Prostate gland (tissue), 2 donors: ENCODE measurements around the gene ARMC9. TPM values are rescaled to one million over a fixed set of nuclear protein-coding genes. Genes with fewer than 3 reads are reported as not detected.

Source experiments
- DNase-seq: peaks from one replicate; pipeline ENCODE4 v3.0.0-alpha.2; 2019; ENCODE audit warnings: low spot score
- H3K27ac ChIP-seq, 2 donors: fragments of 200-600 bp; sonication (generic); 2 replicates each; pipeline ENCODE4 v1.5.1; 2017 to 2019
- H3K27me3 ChIP-seq: fragments of 200-600 bp; sonication (generic); replicated peaks from 2 replicates; pipeline ENCODE4 v1.5.1; 2019; ENCODE audit not compliant: insufficient read depth
- H3K36me3 ChIP-seq, 2 donors: fragments of 200-600 bp; sonication (generic); 1 replicate in 1 of 2; 2 replicates in 1 of 2; pipeline versions ENCODE4 v1.5.1 to v1.8.1; 2017 to 2019
- H3K4me1 ChIP-seq: fragments of 200-600 bp; sonication (generic); replicated peaks from 2 replicates; pipeline ENCODE4 v1.5.1; 2019
- H3K4me3 ChIP-seq, 2 donors: fragments of 200-600 bp; sonication (generic); 2 replicates each; pipeline ENCODE4 v1.5.1; 2017 to 2019
- H3K9me3 ChIP-seq: fragments of 200-600 bp; sonication (generic); 2 replicates; pipeline ENCODE4 v1.5.1; 2017
- POLR2A ChIP-seq: fragments of 450-650 bp; IDR thresholded peaks from one replicate; pipeline ENCODE4 v1.6.1; 2016; ENCODE audit warnings: antibody characterized with exemption, mild to moderate bottlenecking
- POLR2AphosphoS5 ChIP-seq: sonication (generic); formaldehyde crosslinking; IDR thresholded peaks from one replicate; pipeline ENCODE4 v1.6.1; 2017; ENCODE audit warnings: antibody characterized with exemption
- WGBS: methylation state at CpG from one replicate; pipeline ENCODE4 v1.1.5; 2018; 5-methylcytosine and 5-hydroxymethylcytosine counted together
- intact Hi-C: fragments of 100-400 bp; cut with DNase I; formaldehyde crosslinking; loops from one replicate; pipeline ENCODE4 v1.14.2; 2022
- total RNA-seq, 2 donors: library from RNA; depleted of rRNA; stranded (reverse); fragments of >200 nt; gene quantifications; one replicate each; pipeline ENCODE4 v1.1.0, GENCODE V29; 2016
- TF ChIP-seq, protein P1 (sequence below), 4 experiments: fragments of 200-600 bp in 2 of 4; fragments of 450-650 bp in 2 of 4; sonication (generic) in 2 of 4; IDR thresholded peaks; 1 replicate in 3 of 4; 2 replicates in 1 of 4; pipeline ENCODE4 v1.5.1; 2016 to 2019; ENCODE audit warnings: antibody characterized with exemption in 4 of 4, mild to moderate bottlenecking in 2 of 4, moderate library complexity in 2 of 4

The ARMC9 gene
- total RNA-seq, 2 donors from 2014 or later, result 11.3 to 40.0 TPM

GRCh38 chr2:231384970-231385369 lies 186.5 kb downstream of the ARMC9 start:
- intact Hi-C loops, result no loop called here
- no peak for DNase-seq
- no peak for TF ChIP-seq POLR2A
- no peak for TF ChIP-seq POLR2AphosphoS5
- TF ChIP-seq, protein P1, sequence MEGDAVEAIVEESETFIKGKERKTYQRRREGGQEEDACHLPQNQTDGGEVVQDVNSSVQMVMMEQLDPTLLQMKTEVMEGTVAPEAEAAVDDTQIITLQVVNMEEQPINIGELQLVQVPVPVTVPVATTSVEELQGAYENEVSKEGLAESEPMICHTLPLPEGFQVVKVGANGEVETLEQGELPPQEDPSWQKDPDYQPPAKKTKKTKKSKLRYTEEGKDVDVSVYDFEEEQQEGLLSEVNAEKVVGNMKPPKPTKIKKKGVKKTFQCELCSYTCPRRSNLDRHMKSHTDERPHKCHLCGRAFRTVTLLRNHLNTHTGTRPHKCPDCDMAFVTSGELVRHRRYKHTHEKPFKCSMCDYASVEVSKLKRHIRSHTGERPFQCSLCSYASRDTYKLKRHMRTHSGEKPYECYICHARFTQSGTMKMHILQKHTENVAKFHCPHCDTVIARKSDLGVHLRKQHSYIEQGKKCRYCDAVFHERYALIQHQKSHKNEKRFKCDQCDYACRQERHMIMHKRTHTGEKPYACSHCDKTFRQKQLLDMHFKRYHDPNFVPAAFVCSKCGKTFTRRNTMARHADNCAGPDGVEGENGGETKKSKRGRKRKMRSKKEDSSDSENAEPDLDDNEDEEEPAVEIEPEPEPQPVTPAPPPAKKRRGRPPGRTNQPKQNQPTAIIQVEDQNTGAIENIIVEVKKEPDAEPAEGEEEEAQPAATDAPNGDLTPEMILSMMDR (IDR thresholded peaks at IDR 0.05), result no peak
- no peak overlapping the region for H3K4me3 ChIP-seq
- H3K36me3 ChIP-seq, result no peaks in the 10 kb centered on the region
- H3K27ac ChIP-seq, result no peak overlapping the region
- WGBS, result 100% methylated on average over 2 of the region's 2 CpGs
- no peaks in the 10 kb centered on the region for H3K27me3 ChIP-seq
- no peaks in the 10 kb centered on the region for H3K4me1 ChIP-seq
- no peaks in the 10 kb centered on the region for H3K9me3 ChIP-seq

DNA sequence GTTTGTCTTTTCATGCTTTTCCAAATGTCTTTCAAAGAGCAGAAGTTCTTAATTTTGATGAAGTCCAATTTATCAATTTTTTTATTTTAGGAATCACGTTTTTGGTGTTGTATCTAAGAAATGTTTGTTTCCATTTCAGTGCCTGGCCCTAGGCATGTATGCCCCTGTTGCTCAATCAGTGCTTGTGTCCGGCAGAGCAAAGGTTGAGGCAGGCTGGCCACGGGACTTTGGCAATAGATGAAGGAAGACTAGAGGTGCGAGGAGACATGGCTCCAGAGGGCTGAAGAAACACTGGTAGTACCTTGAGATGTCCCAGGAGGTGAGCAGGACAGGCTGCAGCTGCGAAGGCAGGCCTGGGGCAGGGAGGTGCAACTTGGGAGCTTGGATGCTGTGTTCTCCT lies 187.0 kb downstream of the ARMC9 start:
- TF ChIP-seq POLR2AphosphoS5 (no peak), POLR2A (no peak)
- TF ChIP-seq, protein P1 (IDR thresholded peaks at IDR 0.05), result no peak
- no peak for DNase-seq

DNA sequence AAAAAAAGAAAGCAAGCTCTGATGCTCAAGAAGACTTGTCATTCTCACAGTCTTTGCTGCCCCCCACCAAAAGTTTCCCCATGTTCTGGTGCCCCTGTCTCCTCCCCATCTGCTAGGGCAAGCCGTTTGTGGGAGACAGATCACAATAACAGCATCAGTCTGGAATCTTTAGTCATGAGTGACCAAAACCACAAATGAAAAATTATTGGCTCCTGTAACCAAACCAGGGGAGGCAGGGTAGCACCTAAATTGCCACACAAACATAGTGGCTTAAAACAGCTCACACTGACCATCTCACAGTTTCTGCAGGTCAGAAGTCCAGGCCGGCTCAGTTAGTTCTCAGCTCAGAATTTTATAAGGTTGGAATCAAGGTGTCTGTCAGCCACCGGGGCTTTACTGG lies 188.0 kb downstream of the ARMC9 start:
- intact Hi-C loops, result no loop called here
- 72% methylated on average over 3 of the region's 3 CpGs for WGBS
- no peak overlapping the region for H3K4me3 ChIP-seq
- H3K27ac ChIP-seq, result no peak overlapping the region
- no peaks in the 10 kb centered on the region for H3K9me3 ChIP-seq
- no peaks in the 10 kb centered on the region for H3K4me1 ChIP-seq
- DNase-seq, result no peak
- TF ChIP-seq POLR2A (no peak), POLR2AphosphoS5 (no peak)
- TF ChIP-seq, protein P1 (IDR thresholded peaks at IDR 0.05), result no peak
- H3K27me3 ChIP-seq, result no peaks in the 10 kb centered on the region
- H3K36me3 ChIP-seq, result no peaks in the 10 kb centered on the region

More for the DNA sequence above, 187.0 kb downstream of the ARMC9 start:
- no peaks in the 10 kb centered on the region for H3K9me3 ChIP-seq
- H3K4me3 ChIP-seq, result no peak overlapping the region
- H3K36me3 ChIP-seq, result no peaks in the 10 kb centered on the region
- H3K27me3 ChIP-seq, result no peaks in the 10 kb centered on the region
- H3K4me1 ChIP-seq, result no peaks in the 10 kb centered on the region
- intact Hi-C loops, result no loop called here
- 92% methylated on average over 5 of the region's 5 CpGs for WGBS
- no peak overlapping the region for H3K27ac ChIP-seq

DNA sequence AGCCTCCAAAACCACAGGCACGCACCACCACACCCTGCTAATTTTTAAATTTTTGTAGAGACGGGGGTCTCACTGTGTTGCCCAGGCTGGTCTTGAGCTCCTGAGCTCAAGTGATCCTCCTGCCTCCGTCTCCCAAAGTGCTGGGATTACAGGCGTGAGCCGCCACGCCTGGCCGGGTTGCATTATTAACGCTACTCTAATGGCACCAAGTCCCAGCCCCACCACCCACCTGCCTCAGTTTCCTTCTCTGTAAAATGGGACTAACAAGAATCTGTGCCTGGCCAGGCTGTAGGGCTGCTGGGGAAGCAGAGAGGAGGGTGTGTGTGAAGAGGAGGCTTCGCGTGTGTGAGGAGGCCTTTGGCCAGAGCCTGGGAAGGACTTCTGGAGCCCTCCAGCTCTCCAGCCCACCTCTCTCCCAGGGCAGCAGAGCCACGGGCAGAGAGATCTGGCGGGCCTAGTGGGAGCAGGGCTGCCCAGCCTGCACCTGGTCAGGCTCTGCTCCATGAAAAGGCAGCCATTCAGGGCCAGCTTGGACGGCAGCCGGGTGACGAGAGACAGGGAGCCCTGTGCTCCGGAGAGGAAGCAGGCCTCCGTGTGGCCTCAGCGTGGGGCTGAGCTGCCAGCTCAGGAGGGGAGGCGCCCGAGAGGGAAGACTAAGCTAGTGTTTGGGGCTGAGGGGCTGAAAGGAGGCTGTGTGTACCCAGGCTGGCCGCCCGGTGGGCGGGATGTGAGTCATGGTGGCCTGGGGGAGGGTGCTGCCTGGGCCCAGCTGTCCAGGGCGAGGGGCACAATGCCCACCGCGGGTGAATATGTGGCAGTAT lies 189.7 kb downstream of the ARMC9 start:
- Histone ChIP-seq H3K4me1 (no peaks in the 10 kb centered on the region), H3K36me3 (no peaks in the 10 kb centered on the region), H3K27ac (no peak overlapping the region), H3K27me3 (no peaks in the 10 kb centered on the region), H3K4me3 (no peak overlapping the region), H3K9me3 (no peaks in the 10 kb centered on the region)
- intact Hi-C loops, result no loop called here
- WGBS, result 50% methylated on average over 26 of the region's 26 CpGs
- no peak for TF ChIP-seq POLR2A
- no peak for TF ChIP-seq POLR2AphosphoS5
- TF ChIP-seq, protein P1 (IDR thresholded peaks at IDR 0.05), result no peak
- DNase-seq, result no peak
